SK-N-SH (cell line): Measurements from ENCODE around the gene ARMH3.

Experiments
- EP300 ChIP-seq, 2 experiments: IDR thresholded peaks; 2 replicates each; pipeline versions ENCODE4 v1.4.0 to v1.6.1; 2012; ENCODE audit warnings: borderline replicate concordance in 1 of 2, low read depth in 1 of 2, low read length in 1 of 2
- FOSL2 ChIP-seq: IDR thresholded peaks from 2 replicates; pipeline ENCODE4 v1.4.0; 2012; ENCODE audit warnings: low read depth, mild to moderate bottlenecking, moderate library complexity, borderline replicate concordance
- MEF2A ChIP-seq: IDR thresholded peaks from 2 replicates; pipeline ENCODE4 v1.4.0; 2012; ENCODE audit warnings: low read depth, borderline replicate concordance
- POLR2AphosphoS5 ChIP-seq: IDR thresholded peaks from 2 replicates; pipeline ENCODE4 v1.6.1; 2012; ENCODE audit warnings: low read depth, low read length
- RAD21 ChIP-seq: IDR thresholded peaks from 2 replicates; pipeline ENCODE4 v1.6.1; 2012; ENCODE audit warnings: mild to moderate bottlenecking, low read length
- RCOR1 ChIP-seq: fragments of 150-350 bp; IDR thresholded peaks from 2 replicates; pipeline ENCODE4 v1.6.1; 2017; ENCODE audit warnings: antibody characterized with exemption, low read length
- SIN3A ChIP-seq: IDR thresholded peaks from 2 replicates; pipeline ENCODE4 v1.6.1; 2012; ENCODE audit warnings: low read depth, mild to moderate bottlenecking, low read length, moderate library complexity, borderline replicate concordance
- SMC3 ChIP-seq: IDR thresholded peaks from 2 replicates; pipeline ENCODE4 v1.6.1; 2012; ENCODE audit warnings: low read depth, low read length, improper control_type of control experiment
- TAF1 ChIP-seq: IDR thresholded peaks from 2 replicates; pipeline ENCODE4 v1.6.1; 2012; ENCODE audit warnings: low read depth, mild to moderate bottlenecking, low read length, moderate library complexity, borderline replicate concordance
- TEAD4 ChIP-seq: IDR thresholded peaks from 2 replicates; pipeline ENCODE4 v1.4.0; 2012; ENCODE audit warnings: mild to moderate bottlenecking, borderline replicate concordance; ENCODE audit not compliant: insufficient read depth
- USF1 ChIP-seq: IDR thresholded peaks from 2 replicates; pipeline ENCODE4 v1.4.0; 2012; ENCODE audit warnings: low read depth, borderline replicate concordance
- ZBTB33 ChIP-seq: IDR thresholded peaks from 2 replicates; pipeline ENCODE4 v1.4.0; 2012; ENCODE audit warnings: low read depth, borderline replicate concordance
- TF ChIP-seq, protein P1 (sequence below): fragments of 200-600 bp; sonication (generic); IDR thresholded peaks from 2 replicates; pipeline ENCODE4 v1.6.1; 2017; ENCODE audit warnings: antibody characterized with exemption, mild to moderate bottlenecking, moderate library complexity
- TF ChIP-seq, protein P2 (sequence below): fragments of 150-350 bp; IDR thresholded peaks from 2 replicates; pipeline ENCODE4 v1.6.1; 2016; ENCODE audit warnings: mild to moderate bottlenecking, low read depth, low read length

DNA sequence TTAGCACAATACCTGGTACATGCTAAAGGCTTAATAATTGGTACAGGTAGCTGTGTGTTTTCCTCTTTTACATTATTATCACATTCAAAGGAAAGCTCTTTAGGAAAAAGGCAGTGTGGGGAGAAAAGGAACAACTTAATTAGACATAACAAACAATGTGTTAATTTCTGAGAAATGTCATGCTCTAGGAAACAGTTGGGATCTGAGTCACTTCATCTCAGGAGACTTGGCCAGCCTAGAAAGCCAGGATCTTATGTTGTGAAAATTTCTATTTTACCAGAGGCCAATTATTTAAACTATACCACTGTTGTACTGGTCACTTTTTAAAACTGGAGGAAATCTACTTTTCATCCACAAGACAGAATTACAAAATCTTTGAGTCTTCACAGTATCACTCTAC lies 39.6 kb downstream of the ARMH3 start:
- TF ChIP-seq TAF1 (no peak), POLR2AphosphoS5 (no peak), ZBTB33 (no peak), SMC3 (no peak), TEAD4 (no peak), RCOR1 (no peak), FOSL2 (no peak), RAD21 (no peak), EP300 (IDR thresholded peaks at IDR 0.05; ENCODE audit: borderline replicate concordance in 1 of 2, low read depth in 1 of 2, low read length in 1 of 2) (no peak), MEF2A (no peak), SIN3A (no peak), USF1 (no peak)
- TF ChIP-seq, protein P1, sequence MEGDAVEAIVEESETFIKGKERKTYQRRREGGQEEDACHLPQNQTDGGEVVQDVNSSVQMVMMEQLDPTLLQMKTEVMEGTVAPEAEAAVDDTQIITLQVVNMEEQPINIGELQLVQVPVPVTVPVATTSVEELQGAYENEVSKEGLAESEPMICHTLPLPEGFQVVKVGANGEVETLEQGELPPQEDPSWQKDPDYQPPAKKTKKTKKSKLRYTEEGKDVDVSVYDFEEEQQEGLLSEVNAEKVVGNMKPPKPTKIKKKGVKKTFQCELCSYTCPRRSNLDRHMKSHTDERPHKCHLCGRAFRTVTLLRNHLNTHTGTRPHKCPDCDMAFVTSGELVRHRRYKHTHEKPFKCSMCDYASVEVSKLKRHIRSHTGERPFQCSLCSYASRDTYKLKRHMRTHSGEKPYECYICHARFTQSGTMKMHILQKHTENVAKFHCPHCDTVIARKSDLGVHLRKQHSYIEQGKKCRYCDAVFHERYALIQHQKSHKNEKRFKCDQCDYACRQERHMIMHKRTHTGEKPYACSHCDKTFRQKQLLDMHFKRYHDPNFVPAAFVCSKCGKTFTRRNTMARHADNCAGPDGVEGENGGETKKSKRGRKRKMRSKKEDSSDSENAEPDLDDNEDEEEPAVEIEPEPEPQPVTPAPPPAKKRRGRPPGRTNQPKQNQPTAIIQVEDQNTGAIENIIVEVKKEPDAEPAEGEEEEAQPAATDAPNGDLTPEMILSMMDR: no peak
- TF ChIP-seq, protein P2, sequence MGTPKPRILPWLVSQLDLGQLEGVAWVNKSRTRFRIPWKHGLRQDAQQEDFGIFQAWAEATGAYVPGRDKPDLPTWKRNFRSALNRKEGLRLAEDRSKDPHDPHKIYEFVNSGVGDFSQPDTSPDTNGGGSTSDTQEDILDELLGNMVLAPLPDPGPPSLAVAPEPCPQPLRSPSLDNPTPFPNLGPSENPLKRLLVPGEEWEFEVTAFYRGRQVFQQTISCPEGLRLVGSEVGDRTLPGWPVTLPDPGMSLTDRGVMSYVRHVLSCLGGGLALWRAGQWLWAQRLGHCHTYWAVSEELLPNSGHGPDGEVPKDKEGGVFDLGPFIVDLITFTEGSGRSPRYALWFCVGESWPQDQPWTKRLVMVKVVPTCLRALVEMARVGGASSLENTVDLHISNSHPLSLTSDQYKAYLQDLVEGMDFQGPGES: no peak
